HCT116 (cell line): Measurements from ENCODE around the gene PIP4K2A.

Experiments used
- POLR2A ChIP-seq: IDR thresholded peaks from 2 replicates; pipeline ENCODE4 v1.7.0; 2011; ENCODE audit warnings: borderline replicate concordance; ENCODE audit not compliant: insufficient read depth, insufficient read length; ENCODE audit errors: extremely low read depth
- POLR2AphosphoS5 ChIP-seq: IDR thresholded peaks from 2 replicates; pipeline ENCODE4 v1.6.1; 2011; ENCODE audit warnings: mild to moderate bottlenecking, low read depth, low read length, moderate library complexity
- TF ChIP-seq, protein P1 (sequence below), 3 experiments: fragments of 200-600 bp in 1 of 3; sonication (generic) in 1 of 3; IDR thresholded peaks in 2 of 3; conservative IDR thresholded peaks in 1 of 3; 2 replicates each; pipeline ENCODE4 v1.5.1; 2012 to 2017; ENCODE audit warnings: low read depth in 2 of 3, low read length in 2 of 3, antibody characterized with exemption in 1 of 3, borderline replicate concordance in 1 of 3, control low read depth in 1 of 3, mild to moderate bottlenecking in 1 of 3, mixed read lengths in 1 of 3, mixed run types in 1 of 3, moderate library complexity in 1 of 3; ENCODE audit not compliant: insufficient read depth in 1 of 3

DNA sequence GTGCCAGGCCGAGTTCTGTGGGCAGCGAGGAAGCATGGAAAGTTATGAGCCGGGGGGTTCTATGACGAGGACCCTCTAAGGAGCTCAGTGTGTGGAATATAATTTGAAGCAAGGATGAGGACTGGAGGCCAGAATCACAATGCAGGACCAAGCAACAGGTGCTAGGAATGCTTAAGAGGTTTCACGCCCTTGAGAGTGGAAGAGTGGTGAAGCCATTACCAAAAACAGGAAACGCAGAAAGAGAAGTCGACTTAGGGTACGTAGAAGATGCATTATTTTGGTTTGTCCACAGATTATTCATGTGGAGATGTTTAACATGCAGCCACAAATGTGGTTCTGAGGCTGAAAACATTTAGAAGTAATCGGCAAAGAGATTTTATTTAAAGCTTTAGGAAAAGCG is 78.7 kb downstream of the PIP4K2A start:
- TF ChIP-seq, protein P1, sequence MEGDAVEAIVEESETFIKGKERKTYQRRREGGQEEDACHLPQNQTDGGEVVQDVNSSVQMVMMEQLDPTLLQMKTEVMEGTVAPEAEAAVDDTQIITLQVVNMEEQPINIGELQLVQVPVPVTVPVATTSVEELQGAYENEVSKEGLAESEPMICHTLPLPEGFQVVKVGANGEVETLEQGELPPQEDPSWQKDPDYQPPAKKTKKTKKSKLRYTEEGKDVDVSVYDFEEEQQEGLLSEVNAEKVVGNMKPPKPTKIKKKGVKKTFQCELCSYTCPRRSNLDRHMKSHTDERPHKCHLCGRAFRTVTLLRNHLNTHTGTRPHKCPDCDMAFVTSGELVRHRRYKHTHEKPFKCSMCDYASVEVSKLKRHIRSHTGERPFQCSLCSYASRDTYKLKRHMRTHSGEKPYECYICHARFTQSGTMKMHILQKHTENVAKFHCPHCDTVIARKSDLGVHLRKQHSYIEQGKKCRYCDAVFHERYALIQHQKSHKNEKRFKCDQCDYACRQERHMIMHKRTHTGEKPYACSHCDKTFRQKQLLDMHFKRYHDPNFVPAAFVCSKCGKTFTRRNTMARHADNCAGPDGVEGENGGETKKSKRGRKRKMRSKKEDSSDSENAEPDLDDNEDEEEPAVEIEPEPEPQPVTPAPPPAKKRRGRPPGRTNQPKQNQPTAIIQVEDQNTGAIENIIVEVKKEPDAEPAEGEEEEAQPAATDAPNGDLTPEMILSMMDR (IDR thresholded peaks at IDR 0.05 in 2 of 3, conservative IDR thresholded peaks at IDR 0.05 in 1 of 3; ENCODE audit: borderline replicate concordance in 1 of 3, insufficient read depth in 1 of 3, low read depth in 2 of 3, low read length in 2 of 3): no peak
- TF ChIP-seq POLR2A: no peak
- no peak for TF ChIP-seq POLR2AphosphoS5
